ENCODE results near the gene ZNF385C. TPM values are rescaled to one million over a fixed set of nuclear protein-coding genes. Genes with fewer than 3 reads are reported as not detected.

The ZNF385C gene
- total and polyA plus RNA-seq, 2 of the 13 experiments (the other 11 are each of a cell fraction or from before 2014, with no cell fraction given), result 2.3 to 6.1 TPM

DNA sequence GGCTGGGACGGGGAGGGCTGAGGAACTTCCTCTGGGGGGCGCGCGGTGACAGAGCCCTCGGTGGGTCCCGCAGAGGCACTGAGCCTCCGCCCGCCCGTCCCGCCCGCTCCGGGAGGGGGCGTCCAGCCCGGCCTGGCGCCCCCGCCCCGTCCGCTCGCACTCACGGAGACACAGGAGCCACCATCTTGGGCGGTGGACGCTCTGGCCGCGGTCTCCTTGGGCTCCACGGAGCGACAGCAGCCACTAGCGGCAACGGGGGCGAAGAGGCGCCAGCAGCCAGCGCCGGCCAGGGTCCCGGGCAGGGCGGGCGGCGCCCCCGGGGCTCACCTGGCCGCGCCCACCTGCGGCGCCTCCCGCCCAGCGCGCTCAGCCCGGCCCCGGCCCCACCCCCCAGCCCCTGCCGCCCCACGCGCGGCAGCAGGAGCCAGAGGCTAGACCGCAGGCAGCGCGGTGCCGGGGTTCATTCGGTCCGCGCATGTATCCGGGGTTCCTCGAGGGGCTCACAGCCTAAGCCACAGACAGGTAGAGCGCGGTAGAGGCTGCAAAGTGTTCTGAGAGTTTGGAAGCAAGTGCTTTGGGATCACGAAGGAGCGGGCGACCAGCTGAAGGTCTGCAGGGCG is 47.8 kb downstream of the ZNF385C start, which contains the start of gene C17orf113 (continued):
- TF ChIP-seq MXI1 (IDR thresholded peaks at IDR 0.05; ENCODE audit: borderline replicate concordance, low read depth, low read length) (no peak), ZNF556 (CRISPR knock-in tag; IDR thresholded peaks at IDR 0.05; ENCODE audit: borderline replicate concordance) (peak; percentile 52; the same call in 1 of the 2 replicates), TCF12 (IDR thresholded peaks at IDR 0.05) (no peak), TCF12 (CRISPR knock-in tag; IDR thresholded peaks at IDR 0.05) (no peak), ZFP36L1 (CRISPR knock-in tag; IDR thresholded peaks at IDR 0.05) (no peak), EED (CRISPR knock-in tag; IDR thresholded peaks at IDR 0.05) (peak; percentile 21; the same call in 1 of the 2 replicates), IRF9 (CRISPR knock-in tag; IDR thresholded peaks at IDR 0.05; ENCODE audit: borderline replicate concordance) (peak; percentile 63; the same call in 1 of the 2 replicates), SALL2 (CRISPR knock-in tag; IDR thresholded peaks at IDR 0.05) (peak; percentile 52; the same call in 1 of the 2 replicates), NONO (IDR thresholded peaks at IDR 0.05) (no peak), NONO (CRISPR knock-in tag; conservative IDR thresholded peaks at IDR 0.05) (0 out of 2 replicates have a peak, but pooled peaks have one; percentile 34), TSC22D2 (CRISPR knock-in tag; IDR thresholded peaks at IDR 0.05; ENCODE audit: borderline replicate concordance) (0 out of 2 replicates have a peak, but pooled peaks have one; percentile 48), AKAP8 (CRISPR knock-in tag; IDR thresholded peaks at IDR 0.05) (peak; percentile 72; the same call in 1 of the 2 replicates), SRSF4 (IDR thresholded peaks at IDR 0.05; ENCODE audit: low read depth, low read length, poor library complexity, severe bottlenecking) (no peak), HOXA9 (CRISPR knock-in tag; IDR thresholded peaks at IDR 0.05; ENCODE audit: borderline replicate concordance) (0 out of 2 replicates have a peak, but pooled peaks have one; percentile 57), GATAD2A (CRISPR knock-in tag; IDR thresholded peaks at IDR 0.05) (no peak), ZNF160 (CRISPR knock-in tag; IDR thresholded peaks at IDR 0.05) (0 out of 2 replicates have a peak, but pooled peaks have one; percentile 75), ATF7 (IDR thresholded peaks at IDR 0.05) (no peak), ATF7 (CRISPR knock-in tag; IDR thresholded peaks at IDR 0.05) (0 out of 2 replicates have a peak, but pooled peaks have one; percentile 7)
- TF ChIP-seq, protein P1, sequence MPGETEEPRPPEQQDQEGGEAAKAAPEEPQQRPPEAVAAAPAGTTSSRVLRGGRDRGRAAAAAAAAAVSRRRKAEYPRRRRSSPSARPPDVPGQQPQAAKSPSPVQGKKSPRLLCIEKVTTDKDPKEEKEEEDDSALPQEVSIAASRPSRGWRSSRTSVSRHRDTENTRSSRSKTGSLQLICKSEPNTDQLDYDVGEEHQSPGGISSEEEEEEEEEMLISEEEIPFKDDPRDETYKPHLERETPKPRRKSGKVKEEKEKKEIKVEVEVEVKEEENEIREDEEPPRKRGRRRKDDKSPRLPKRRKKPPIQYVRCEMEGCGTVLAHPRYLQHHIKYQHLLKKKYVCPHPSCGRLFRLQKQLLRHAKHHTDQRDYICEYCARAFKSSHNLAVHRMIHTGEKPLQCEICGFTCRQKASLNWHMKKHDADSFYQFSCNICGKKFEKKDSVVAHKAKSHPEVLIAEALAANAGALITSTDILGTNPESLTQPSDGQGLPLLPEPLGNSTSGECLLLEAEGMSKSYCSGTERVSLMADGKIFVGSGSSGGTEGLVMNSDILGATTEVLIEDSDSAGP (CRISPR knock-in tag; IDR thresholded peaks at IDR 0.05; ENCODE audit: borderline replicate concordance), result peak; percentile 48; the same call in 1 of the 2 replicates
- TF ChIP-seq, protein P2, sequence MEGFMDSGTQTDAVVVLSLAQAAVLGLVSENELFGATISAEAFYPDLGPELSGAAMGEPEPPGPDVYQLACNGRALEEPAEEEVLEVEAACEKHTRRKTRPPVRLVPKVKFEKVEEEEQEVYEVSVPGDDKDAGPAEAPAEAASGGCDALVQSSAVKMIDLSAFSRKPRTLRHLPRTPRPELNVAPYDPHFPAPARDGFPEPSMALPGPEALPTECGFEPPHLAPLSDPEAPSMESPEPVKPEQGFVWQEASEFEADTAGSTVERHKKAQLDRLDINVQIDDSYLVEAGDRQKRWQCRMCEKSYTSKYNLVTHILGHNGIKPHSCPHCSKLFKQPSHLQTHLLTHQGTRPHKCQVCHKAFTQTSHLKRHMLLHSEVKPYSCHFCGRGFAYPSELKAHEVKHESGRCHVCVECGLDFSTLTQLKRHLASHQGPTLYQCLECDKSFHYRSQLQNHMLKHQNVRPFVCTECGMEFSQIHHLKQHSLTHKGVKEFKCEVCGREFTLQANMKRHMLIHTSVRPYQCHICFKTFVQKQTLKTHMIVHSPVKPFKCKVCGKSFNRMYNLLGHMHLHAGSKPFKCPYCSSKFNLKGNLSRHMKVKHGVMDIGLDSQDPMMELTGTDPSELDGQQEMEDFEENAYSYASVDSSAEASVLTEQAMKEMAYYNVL (CRISPR knock-in tag; IDR thresholded peaks at IDR 0.05; ENCODE audit: borderline replicate concordance), result peak; percentile 71; the same call in 1 of the 2 replicates
